HepG2 (cell line): ENCODE measurements around the gene EEA1.

ENCODE experiments used
- DPF2 ChIP-seq: sonication (generic); formaldehyde crosslinking; IDR thresholded peaks from 2 replicates; pipeline ENCODE4 v1.4.0; 2020; ENCODE audit warnings: mild to moderate bottlenecking, low read depth, missing genetic modification reagents, borderline replicate concordance
- ETV6 ChIP-seq: sonication (generic); formaldehyde crosslinking; conservative IDR thresholded peaks from 2 replicates; pipeline ENCODE4 v1.4.0; 2020; ENCODE audit warnings: missing genetic modification reagents
- FOXO1 ChIP-seq: sonication (generic); formaldehyde crosslinking; IDR thresholded peaks from 2 replicates; pipeline ENCODE4 v1.4.0; 2020; ENCODE audit warnings: missing genetic modification reagents
- PHF21A ChIP-seq: sonication (generic); formaldehyde crosslinking; IDR thresholded peaks from 2 replicates; pipeline ENCODE4 v1.5.0; 2020; ENCODE audit warnings: mild to moderate bottlenecking, missing genetic modification reagents
- ZKSCAN1 ChIP-seq: fragments of 150-350 bp; IDR thresholded peaks from 2 replicates; pipeline ENCODE4 v1.6.1; 2014; ENCODE audit warnings: low read length

- TF ChIP-seq ZKSCAN1, result no peak
- TF ChIP-seq DPF2, result no peak
- TF ChIP-seq ETV6 (CRISPR knock-in tag), result no peak
- TF ChIP-seq PHF21A (CRISPR knock-in tag), result no peak
- TF ChIP-seq FOXO1 (CRISPR knock-in tag), result no peak
Measured at GRCh38 chr12:92821142-92821541, 108.0 kb downstream of the EEA1 start.
